Measurements from ENCODE around the gene PRRG2.

Gene PRRG2

GRCh38 chr19:49559443-49559842 lies 21.7 kb upstream of the PRRG2 start:
- Histone ChIP-seq H3K27ac (no peak overlapping the region), H3K36me3 (replicated peaks) (peaks cover 47% of the 10 kb centered on the region), H3K4me3 (ENCODE audit: low read depth, low read length) (no peak overlapping the region), H3K27me3 (replicated peaks) (no peaks in the 10 kb centered on the region)
- in situ Hi-C loops (cut with HindIII; ENCODE audit: low pct_ligation_motif_present, low sequenced_read_pairs): no loop called here
- no peak for TF ChIP-seq CTCF (IDR thresholded peaks at IDR 0.05; ENCODE audit: low read depth, low read length, missing control alignments)
- DNase-seq: no peak

GRCh38 chr19:49559928-49560327 lies 21.2 kb upstream of the PRRG2 start:
- in situ Hi-C loops (cut with HindIII; ENCODE audit: low pct_ligation_motif_present, low sequenced_read_pairs): loop anchor here (10.0 kb wide), 1 partner anchor 45 kb away; the partner anchor contains the start of gene FCGRT
- Histone ChIP-seq H3K36me3 (replicated peaks) (peaks cover 42% of the 10 kb centered on the region), H3K27ac (no peak overlapping the region), H3K4me3 (ENCODE audit: low read depth, low read length) (no peak overlapping the region), H3K27me3 (replicated peaks) (no peaks in the 10 kb centered on the region)
- TF ChIP-seq CTCF (IDR thresholded peaks at IDR 0.05; ENCODE audit: low read depth, low read length, missing control alignments): no peak
- DNase-seq: no peak

GRCh38 chr19:49560358-49560900 lies 20.7 kb upstream of the PRRG2 start:
- in situ Hi-C loops (cut with HindIII; ENCODE audit: low pct_ligation_motif_present, low sequenced_read_pairs): loop anchor here (10.0 kb wide), 1 partner anchor 46 kb away; the partner anchor contains the start of gene FCGRT
- H3K36me3 ChIP-seq (replicated peaks): peaks cover 42% of the 10 kb centered on the region
- H3K4me3 ChIP-seq (ENCODE audit: low read depth, low read length): no peak overlapping the region
- no peak for DNase-seq
- H3K27ac ChIP-seq: no peak overlapping the region
- TF ChIP-seq CTCF (IDR thresholded peaks at IDR 0.05; ENCODE audit: low read depth, low read length, missing control alignments): no peak
- H3K27me3 ChIP-seq (replicated peaks): no peaks in the 10 kb centered on the region

- peaks cover 8% of the 10 kb centered on the region for H3K36me3 ChIP-seq (replicated peaks)
- no peak overlapping the region for H3K27ac ChIP-seq
- H3K4me3 ChIP-seq (ENCODE audit: low read depth, low read length): no peak overlapping the region
- DNase-seq: no peak
- H3K27me3 ChIP-seq (replicated peaks): no peaks in the 10 kb centered on the region
- TF ChIP-seq CTCF (IDR thresholded peaks at IDR 0.05; ENCODE audit: low read depth, low read length, missing control alignments): no peak
- in situ Hi-C loops (cut with HindIII; ENCODE audit: low pct_ligation_motif_present, low sequenced_read_pairs): loop anchor here (10.0 kb wide), 1 partner anchor 50 kb away; the partner anchor contains the start of gene FCGRT
Measured at GRCh38 chr19:49564616-49565045, 16.5 kb upstream of the PRRG2 start.

GRCh38 chr19:49565261-49565660 lies 15.9 kb upstream of the PRRG2 start:
- Histone ChIP-seq H3K27ac (no peak overlapping the region), H3K27me3 (replicated peaks) (no peaks in the 10 kb centered on the region), H3K4me3 (ENCODE audit: low read depth, low read length) (no peak overlapping the region), H3K36me3 (replicated peaks) (peaks cover 2% of the 10 kb centered on the region)
- no peak for TF ChIP-seq CTCF (IDR thresholded peaks at IDR 0.05; ENCODE audit: low read depth, low read length, missing control alignments)
- in situ Hi-C loops (cut with HindIII; ENCODE audit: low pct_ligation_motif_present, low sequenced_read_pairs): loop anchor here (10.0 kb wide), 1 partner anchor 50 kb away; the partner anchor contains the start of gene FCGRT
- no peak for DNase-seq

GRCh38 chr19:49566302-49566701 lies 14.8 kb upstream of the PRRG2 start:
- Histone ChIP-seq H3K4me3 (ENCODE audit: low read depth, low read length) (no peak overlapping the region), H3K36me3 (replicated peaks) (no peaks in the 10 kb centered on the region), H3K27me3 (replicated peaks) (no peaks in the 10 kb centered on the region), H3K27ac (no peak overlapping the region)
- in situ Hi-C loops (cut with HindIII; ENCODE audit: low pct_ligation_motif_present, low sequenced_read_pairs): loop anchor here (10.0 kb wide), 1 partner anchor 52 kb away; the partner anchor contains the start of gene FCGRT
- DNase-seq: no peak
- TF ChIP-seq CTCF (IDR thresholded peaks at IDR 0.05; ENCODE audit: low read depth, low read length, missing control alignments): no peak
